Naive thymus-derived CD4-positive, alpha-beta T cell (primary cell): ENCODE data around the gene DRAP1. TPM values are rescaled to one million over a fixed set of nuclear protein-coding genes. Genes with fewer than 3 reads are reported as not detected.
A peak's percentile ranks its signal among the peaks of the same experiment; 100 is the strongest.
"Not testable (repeated sequence)": the region's sequence is repeated elsewhere in the genome, so short reads cannot be mapped to it uniquely, and the experiment has no call there.

Experiments
- ATAC-seq: fragments of 150-1000 bp; cut with Tn5 transposase; 2 replicates; pipeline ENCODE4 v1.10.0; 2021; ENCODE audit warnings: mild to moderate bottlenecking, moderate library complexity
- CTCF ChIA-PET: fragments of 350-600 bp; sonication (Branson Sonifier 250); formaldehyde crosslinking; loops from one replicate; lab custom pipeline; 2021; ENCODE audit warnings: antibody characterized with exemption; lab: Charles Lee
- POLR2A ChIA-PET: fragments of 350-600 bp; sonication (Branson Sonifier 250); formaldehyde crosslinking; loops from one replicate; lab custom pipeline; 2021; ENCODE audit warnings: antibody characterized with exemption, inconsistent platforms; lab: Charles Lee
- DNase-seq, 9 donors: peaks; one replicate each; pipeline versions ENCODE4 v3.0.0 to v3.0.0-alpha.2; 2020 to 2022; ENCODE audit warnings: mixed read lengths in 1 of 9
- H3K27ac ChIP-seq: one replicate; pipeline ENCODE4 v1.7.0; 2013; ENCODE audit warnings: mild to moderate bottlenecking, low read depth, low read length, moderate library complexity
- H3K27me3 ChIP-seq, 2 donors: one replicate each; pipeline ENCODE4 v1.7.0; 2013; ENCODE audit warnings: low read length in 2 of 2, mild to moderate bottlenecking in 2 of 2, moderate library complexity in 2 of 2; ENCODE audit not compliant: control insufficient read depth in 2 of 2, insufficient read depth in 2 of 2
- H3K36me3 ChIP-seq, 3 experiments: 1 replicate in 2 of 3; 2 replicates in 1 of 3; pipeline ENCODE4 v1.7.0; 2013; ENCODE audit warnings: low read length in 3 of 3, mild to moderate bottlenecking in 3 of 3, moderate library complexity in 1 of 3; ENCODE audit not compliant: insufficient read depth in 3 of 3, control insufficient read depth in 2 of 3
- H3K4me1 ChIP-seq, 2 donors: one replicate each; pipeline ENCODE4 v1.7.0; 2013; ENCODE audit warnings: low read length in 2 of 2, mild to moderate bottlenecking in 2 of 2, moderate library complexity in 1 of 2; ENCODE audit not compliant: control insufficient read depth in 2 of 2, insufficient read depth in 2 of 2
- H3K4me3 ChIP-seq: 2 replicates; pipeline ENCODE4 v1.7.0; 2013; ENCODE audit warnings: mild to moderate bottlenecking, low read length
- H3K9me3 ChIP-seq, 3 experiments: 1 replicate in 2 of 3; 2 replicates in 1 of 3; pipeline ENCODE4 v1.7.0; 2013; ENCODE audit warnings: low read length in 3 of 3; ENCODE audit not compliant: control insufficient read depth in 2 of 3
- H3K27ac Mint-ChIP-seq, 9 donors: one replicate each; pipeline ENCODE4 v1.8.0; 2020 to 2022; ENCODE audit warnings: mixed read lengths in 9 of 9, mild to moderate bottlenecking in 8 of 9, moderate library complexity in 5 of 9, inconsistent platforms in 2 of 9
- H3K27me3 Mint-ChIP-seq, 5 donors: one replicate each; pipeline ENCODE4 v1.8.0; 2021 to 2022; ENCODE audit warnings: mixed read lengths in 5 of 5, mild to moderate bottlenecking in 1 of 5
- H3K36me3 Mint-ChIP-seq, 5 donors: one replicate each; pipeline ENCODE4 v1.8.0; 2020 to 2022; ENCODE audit warnings: mixed read lengths in 5 of 5, mild to moderate bottlenecking in 3 of 5, inconsistent platforms in 1 of 5
- H3K4me1 Mint-ChIP-seq, 7 donors: one replicate each; pipeline ENCODE4 v1.8.0; 2020 to 2022; ENCODE audit warnings: mixed read lengths in 7 of 7, mild to moderate bottlenecking in 3 of 7, inconsistent platforms in 1 of 7
- H3K4me3 Mint-ChIP-seq, 10 donors: one replicate each; pipeline ENCODE4 v1.8.0; 2020 to 2022; ENCODE audit warnings: mild to moderate bottlenecking in 10 of 10, mixed read lengths in 10 of 10, moderate library complexity in 6 of 10, inconsistent platforms in 2 of 10
- H3K9me3 Mint-ChIP-seq, 11 donors: one replicate each; pipeline ENCODE4 v1.8.0; 2020 to 2022; ENCODE audit warnings: mixed read lengths in 11 of 11, mild to moderate bottlenecking in 4 of 11, inconsistent platforms in 1 of 11, moderate library complexity in 1 of 11
- intact Hi-C, 2 donors: fragments of 100-400 bp; cut with micrococcal nuclease; formaldehyde crosslinking; loops; one replicate each; pipeline ENCODE4 v1.15.1; 2023
- polyA plus RNA-seq, 2 donors: library from polyadenylated mRNA; unstranded; fragments of 300-500 nt; fragmentation: Illumina TruSeq; gene quantifications; one replicate each; pipeline ENCODE4 v1.2.3, GENCODE V29; 2021
- total RNA-seq, 6 experiments: library from RNA in 5 of 6; stranded (reverse) in 5 of 6; gene quantifications; 1 replicate in 5 of 6; 2 replicates in 1 of 6; pipeline ENCODE4 v1.2.3 and lab custom pipeline; 2021 to 2026

Gene DRAP1
- total and polyA plus RNA-seq, 7 experiments from 2014 or later = 72.6 to 166 (median 82.7) TPM

GRCh38 chr11:65890324-65891218 lies 28.7 kb upstream of the DRAP1 start, which contains the start of gene CCDC85B:
Gene CCDC85B (plus strand): TSS chr11:65890673. CDS start chr11:65890784, 111 bp downstream.
- Histone ChIP-seq H3K36me3 (no peaks in the 10 kb centered on the region), H3K27ac (peak within 1 kb of the TSS; percentile 92), H3K4me3 (peak within 1 kb of the TSS; percentile 84), H3K9me3 (no peaks in the 10 kb centered on the region), H3K27me3 (no peaks in the 10 kb centered on the region), H3K4me1 (peaks cover 41 to 53% of the 10 kb centered on the region in 2 donors)
- CTCF ChIA-PET = interaction anchor here (0.5 to 9.0 kb wide), 29 partner anchors 8 to 222 kb away, joined by 3 to 159 read pairs (median 4); partner anchors contain the start of genes BANF1, C11orf68, CFL1 and FOSL1
- H3K4me3 Mint-ChIP-seq = peak within 1 kb of the TSS; percentile 88 to 97 (median 93)
- no peaks in the 10 kb centered on the region for H3K27me3 Mint-ChIP-seq
- ATAC-seq (peak; percentile 86), DNase-seq (peak; percentile 97 to 99 (median 98))
- peak within 1 kb of the TSS; percentile 93 to 99 (median 97) for H3K27ac Mint-ChIP-seq
- peaks cover 0 to 3% (median 0%) of the 10 kb centered on the region in 11 donors for H3K9me3 Mint-ChIP-seq
- H3K4me1 Mint-ChIP-seq = peaks cover 44 to 70% (median 56%) of the 10 kb centered on the region in 7 donors
- H3K36me3 Mint-ChIP-seq = peaks cover 0 to 2% (median 0%) of the 10 kb centered on the region in 5 donors
- POLR2A ChIA-PET = interaction anchor here (0.6 to 12.3 kb wide), 40 partner anchors 10 to 1349 kb away, joined by 3 to 316 read pairs (median 6); partner anchors contain the start of genes BANF1, C11orf68, CFL1 and CTSW
- intact Hi-C loops = loop anchor here (1.0 kb wide), 8 partner anchors 10 to 378 kb away; partner anchors contain the start of genes FOSL1 (in 2 of the 2), BANF1 (in 1 of the 2), C11orf68 (in 1 of the 2) and CFL1 (in 1 of the 2)

- no peaks in the 10 kb centered on the region for H3K36me3 ChIP-seq
- intact Hi-C loops = no loop called here
- DNase-seq = peak in 1 of 9 donors; percentile 37
- peak overlapping the region; percentile 84 for H3K4me3 ChIP-seq
- H3K27ac ChIP-seq = peak overlapping the region; percentile 92
- H3K27me3 ChIP-seq = no peaks in the 10 kb centered on the region
- H3K27ac Mint-ChIP-seq = peak overlapping the region; percentile 44 to 91 (median 85)
- H3K4me3 Mint-ChIP-seq = peak overlapping the region; percentile 74 to 97 (median 88)
- ChIA-PET POLR2A (interaction anchor here (0.8 to 12.3 kb wide), 32 partner anchors 9 to 469 kb away, joined by 3 to 316 read pairs (median 11); partner anchors contain the start of genes BANF1, C11orf68, CFL1 and CTSW), CTCF (interaction anchor here (0.7 to 9.0 kb wide), 18 partner anchors 9 to 180 kb away, joined by 3 to 159 read pairs (median 6); partner anchors contain the start of genes C11orf68, CFL1, FOSL1 and KAT5)
- peaks cover 0 to 3% (median 0%) of the 10 kb centered on the region in 11 donors for H3K9me3 Mint-ChIP-seq
- H3K4me1 ChIP-seq = peaks cover 41 to 53% of the 10 kb centered on the region in 2 donors
- no peaks in the 10 kb centered on the region for H3K27me3 Mint-ChIP-seq
- peaks cover 0 to 2% (median 0%) of the 10 kb centered on the region in 5 donors for H3K36me3 Mint-ChIP-seq
- H3K9me3 ChIP-seq = no peaks in the 10 kb centered on the region
- peaks cover 45 to 76% (median 54%) of the 10 kb centered on the region in 7 donors for H3K4me1 Mint-ChIP-seq
- ATAC-seq = no peak
Observed at GRCh38 chr11:65891219-65892136, 27.7 kb upstream of the DRAP1 start.

- Mint-ChIP-seq H3K4me3 (peak overlapping the region; percentile 74 to 97 (median 85)), H3K27ac (peak overlapping the region; percentile 44 to 91 (median 85)), H3K4me1 (peaks cover 40 to 76% (median 49%) of the 10 kb centered on the region in 7 donors)
- H3K27me3 ChIP-seq, H3K27me3 Mint-ChIP-seq, H3K9me3 Mint-ChIP-seq, ATAC-seq, H3K9me3 ChIP-seq, H3K36me3 Mint-ChIP-seq, intact Hi-C loops, H3K36me3 ChIP-seq: not testable (repeated sequence)
- ChIA-PET POLR2A (interaction anchor here (0.7 to 12.3 kb wide), 13 partner anchors 8 to 393 kb away, joined by 3 to 316 read pairs (median 15); partner anchors contain the start of genes C11orf68, CFL1, CTSW and DRAP1), CTCF (interaction anchor here (0.7 to 9.0 kb wide), 3 partner anchors 9 to 31 kb away, joined by 3 to 159 read pairs (median 10); partner anchors contain the start of genes CFL1, FOSL1 and MUS81)
- peak in 1 of 9 donors; percentile 51 for DNase-seq
- Histone ChIP-seq H3K27ac (peak overlapping the region; percentile 92), H3K4me1 (peaks cover 41 to 53% of the 10 kb centered on the region in 2 donors), H3K4me3 (peak overlapping the region; percentile 84)
Observed at GRCh38 chr11:65892137-65892540, 27.1 kb upstream of the DRAP1 start.

DNA sequence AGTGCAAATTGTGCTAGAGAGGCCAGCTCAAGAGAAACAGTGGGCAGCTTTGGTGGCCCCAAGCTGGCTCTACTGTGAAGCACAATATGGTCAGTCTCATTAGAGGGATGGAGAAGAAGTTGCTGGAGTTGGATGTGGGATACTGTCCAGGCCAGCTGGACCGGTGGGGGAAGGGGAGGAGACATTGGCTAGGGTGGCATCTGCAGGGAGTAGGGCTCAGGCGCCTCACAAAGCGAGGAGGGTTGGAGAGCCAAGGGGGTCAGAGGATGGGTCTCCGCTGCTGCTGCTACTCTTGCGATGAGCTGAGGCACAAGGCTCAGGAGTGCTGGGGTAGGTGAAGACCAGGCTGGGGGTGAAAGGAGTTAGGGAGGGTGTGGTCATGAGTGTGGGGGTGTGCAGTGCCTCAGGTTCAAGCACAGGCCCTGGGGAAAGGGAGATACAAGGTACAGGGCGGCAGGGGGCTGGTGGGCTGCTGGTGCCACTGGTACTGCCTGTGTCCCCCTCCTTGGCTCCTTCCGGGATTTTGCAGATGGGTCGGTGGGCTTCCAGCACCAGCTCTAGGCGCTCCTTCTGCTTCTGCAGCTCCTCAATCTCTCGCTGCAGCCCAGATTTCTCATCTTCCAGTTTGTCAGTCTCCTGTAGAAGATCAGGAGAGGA lies 26.4 kb upstream of the DRAP1 start:
- Mint-ChIP-seq H3K27me3 (no peaks in the 10 kb centered on the region), H3K4me3 (peak overlapping the region; percentile 75 to 97 (median 85)), H3K9me3 (peaks cover 0 to 2% (median 0%) of the 10 kb centered on the region in 11 donors), H3K4me1 (peaks cover 40 to 74% (median 49%) of the 10 kb centered on the region in 7 donors), H3K27ac (peak overlapping the region; percentile 44 to 91 (median 85)), H3K36me3 (peaks cover 0 to 2% (median 0%) of the 10 kb centered on the region in 5 donors)
- POLR2A ChIA-PET = interaction anchor here (0.7 to 12.3 kb wide), 10 partner anchors 8 to 394 kb away, joined by 3 to 316 read pairs (median 4); partner anchors contain the start of genes C11orf68, CFL1, FOSL1 and MALAT1
- Histone ChIP-seq H3K9me3 (no peaks in the 10 kb centered on the region), H3K27ac (peak overlapping the region; percentile 92), H3K36me3 (no peaks in the 10 kb centered on the region), H3K4me3 (peak overlapping the region; percentile 84), H3K27me3 (no peaks in the 10 kb centered on the region), H3K4me1 (peaks cover 36 to 49% of the 10 kb centered on the region in 2 donors)
- DNase-seq (no peak), ATAC-seq (no peak)
- CTCF ChIA-PET = interaction anchor here (0.7 to 9.0 kb wide), 5 partner anchors 7 to 33 kb away, joined by 3 to 159 read pairs (median 10); partner anchors contain the start of genes CFL1, FOSL1 and MUS81
- intact Hi-C loops = no loop called here

GRCh38 chr11:65894034-65894591 lies 25.1 kb upstream of the DRAP1 start:
- H3K36me3 ChIP-seq = no peaks in the 10 kb centered on the region
- no peaks in the 10 kb centered on the region for H3K36me3 Mint-ChIP-seq
- H3K4me1 ChIP-seq = peaks cover 37 to 44% of the 10 kb centered on the region in 2 donors
- POLR2A ChIA-PET = interaction anchor here (0.7 to 12.3 kb wide), 13 partner anchors 6 to 108 kb away, joined by 3 to 316 read pairs (median 5); partner anchors contain the start of genes BANF1, C11orf68, CFL1 and EIF1AD
- peaks cover 30 to 70% (median 45%) of the 10 kb centered on the region in 7 donors for H3K4me1 Mint-ChIP-seq
- intact Hi-C loops = no loop called here
- peak overlapping the region; percentile 67 for H3K4me3 ChIP-seq
- peak in 1 of 9 donors; percentile 19 for DNase-seq
- peak overlapping the region; percentile 44 to 91 (median 85) for H3K27ac Mint-ChIP-seq
- no peaks in the 10 kb centered on the region for H3K9me3 ChIP-seq
- no peaks in the 10 kb centered on the region for H3K9me3 Mint-ChIP-seq
- H3K27ac ChIP-seq = peak overlapping the region; percentile 92
- ATAC-seq = no peak
- peak overlapping the region; percentile 75 to 97 (median 85) for H3K4me3 Mint-ChIP-seq
- no peaks in the 10 kb centered on the region for H3K27me3 ChIP-seq
- CTCF ChIA-PET = interaction anchor here (0.6 to 5.0 kb wide), 8 partner anchors 9 to 159 kb away, joined by 3 to 36 read pairs (median 4); partner anchors contain the start of gene MUS81
- H3K27me3 Mint-ChIP-seq = peaks cover 0 to 3% (median 0%) of the 10 kb centered on the region in 5 donors
